Measurements from ENCODE around the gene PPP1R9B.

DNA sequence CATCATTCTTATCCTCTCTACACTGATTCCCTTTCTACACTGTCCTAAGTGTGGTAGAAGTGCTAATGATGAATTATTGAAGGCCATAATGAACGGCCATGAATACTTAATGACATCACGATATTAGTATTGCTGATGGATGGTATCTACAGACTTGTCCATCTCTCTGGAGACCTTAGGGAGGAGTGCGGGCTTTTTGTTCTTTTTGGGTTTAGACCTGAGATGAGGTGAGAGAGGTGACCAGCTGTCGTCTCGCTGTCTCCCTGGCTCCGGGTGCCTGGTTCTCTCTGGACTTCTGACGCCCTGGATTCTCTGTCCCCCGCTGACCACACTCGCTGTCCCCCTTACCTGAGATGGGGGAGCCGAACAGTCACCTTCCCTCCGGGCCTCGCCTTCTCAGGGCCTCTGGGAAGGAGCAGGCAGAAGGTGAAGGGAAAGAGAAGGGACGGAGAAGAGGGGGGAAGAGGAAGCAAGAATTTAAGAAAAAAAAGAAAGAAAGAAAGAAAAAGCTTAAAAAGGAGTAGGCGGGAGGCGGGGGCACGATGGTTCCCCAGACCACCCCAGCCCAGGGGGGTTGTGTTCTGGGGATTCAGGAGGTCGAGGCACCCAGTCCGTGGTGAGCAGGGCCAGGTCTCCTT is 32.4 kb upstream of the PPP1R9B start:
- TF ChIP-seq, protein P1, sequence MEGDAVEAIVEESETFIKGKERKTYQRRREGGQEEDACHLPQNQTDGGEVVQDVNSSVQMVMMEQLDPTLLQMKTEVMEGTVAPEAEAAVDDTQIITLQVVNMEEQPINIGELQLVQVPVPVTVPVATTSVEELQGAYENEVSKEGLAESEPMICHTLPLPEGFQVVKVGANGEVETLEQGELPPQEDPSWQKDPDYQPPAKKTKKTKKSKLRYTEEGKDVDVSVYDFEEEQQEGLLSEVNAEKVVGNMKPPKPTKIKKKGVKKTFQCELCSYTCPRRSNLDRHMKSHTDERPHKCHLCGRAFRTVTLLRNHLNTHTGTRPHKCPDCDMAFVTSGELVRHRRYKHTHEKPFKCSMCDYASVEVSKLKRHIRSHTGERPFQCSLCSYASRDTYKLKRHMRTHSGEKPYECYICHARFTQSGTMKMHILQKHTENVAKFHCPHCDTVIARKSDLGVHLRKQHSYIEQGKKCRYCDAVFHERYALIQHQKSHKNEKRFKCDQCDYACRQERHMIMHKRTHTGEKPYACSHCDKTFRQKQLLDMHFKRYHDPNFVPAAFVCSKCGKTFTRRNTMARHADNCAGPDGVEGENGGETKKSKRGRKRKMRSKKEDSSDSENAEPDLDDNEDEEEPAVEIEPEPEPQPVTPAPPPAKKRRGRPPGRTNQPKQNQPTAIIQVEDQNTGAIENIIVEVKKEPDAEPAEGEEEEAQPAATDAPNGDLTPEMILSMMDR (IDR thresholded peaks at IDR 0.05; ENCODE audit: poor library complexity) = no peak
- no peak for TF ChIP-seq EZH2 (IDR thresholded peaks at IDR 0.05; ENCODE audit: borderline replicate concordance)
- TF ChIP-seq EZH2phosphoT487 (IDR thresholded peaks at IDR 0.05; ENCODE audit: low read depth, severe bottlenecking, unreplicated experiment) = no peak

Data from hepatocyte (in vitro differentiated cells).